ENCODE data around the gene CCR7. TPM values are rescaled to one million over a fixed set of nuclear protein-coding genes. Genes with fewer than 3 reads are reported as not detected.
A peak's percentile ranks its signal among the peaks of the same experiment; 100 is the strongest.
"Not testable (repeated sequence)": the region's sequence is repeated elsewhere in the genome, so short reads cannot be mapped to it uniquely, and the experiment has no call there.

Gene CCR7
- total RNA-seq, 2 donors from 2014 or later: 311 to 371 TPM

DNA sequence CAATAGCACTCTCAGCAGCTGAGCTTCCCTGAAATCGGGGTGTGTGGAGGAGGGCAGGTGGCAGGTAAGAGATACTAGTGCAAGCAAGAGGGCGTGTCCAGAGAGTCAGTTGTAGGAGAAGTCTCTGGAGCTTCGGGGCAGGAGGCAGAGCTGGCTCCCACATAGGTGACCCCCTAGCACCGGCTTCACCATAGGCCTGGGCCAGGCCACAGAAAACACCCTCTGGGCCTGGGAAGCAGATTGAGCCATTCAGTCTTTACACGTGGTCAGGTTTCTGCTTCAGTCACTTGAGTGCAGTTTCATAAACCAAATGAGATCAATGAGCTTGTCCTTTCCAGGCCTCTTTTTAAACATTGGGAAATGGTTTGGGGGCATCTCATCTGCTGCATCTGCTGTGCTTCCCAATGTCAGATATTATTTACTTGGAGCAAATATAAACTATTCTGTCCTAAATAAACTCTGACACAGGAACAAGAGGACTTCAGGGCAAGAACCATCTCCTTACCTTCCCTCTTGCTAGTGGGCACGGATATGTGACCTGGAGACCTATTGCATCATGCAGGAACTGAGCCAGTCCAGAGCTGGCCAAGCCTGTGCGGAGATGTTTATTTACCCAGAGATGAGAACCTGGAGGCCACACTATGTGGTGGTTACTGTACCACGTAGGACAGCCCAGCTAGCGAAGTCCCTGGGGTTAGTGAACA is 16.1 kb downstream of the CCR7 start:
- Mint-ChIP-seq H3K9me3 (no peaks in the 10 kb centered on the region), H3K4me1 (ENCODE audit: low read depth) (peaks cover 94% of the 10 kb centered on the region), H3K4me3 (peak overlapping the region; percentile 1 to 27)

GRCh38 chr17:40548491-40548981 is 16.7 kb downstream of the CCR7 start:
- H3K27ac Mint-ChIP-seq: peak overlapping the region; percentile 19
- peak overlapping the region; percentile 1 to 2 for H3K4me3 Mint-ChIP-seq
- peaks cover 94% of the 10 kb centered on the region for H3K4me1 Mint-ChIP-seq (ENCODE audit: low read depth)
- ATAC-seq (replicated peaks in 1 of 2) (no peak), DNase-seq (no peak)
- H3K9me3 Mint-ChIP-seq: no peaks in the 10 kb centered on the region
- peaks cover 1 to 4% of the 10 kb centered on the region in 2 donors for H3K36me3 Mint-ChIP-seq (ENCODE audit: insufficient read depth in 2 of 2)
- no peaks in the 10 kb centered on the region for H3K27me3 Mint-ChIP-seq (ENCODE audit: low read depth)

More for the DNA sequence above, 16.1 kb downstream of the CCR7 start:
- ATAC-seq (replicated peaks in 1 of 2) (peak; percentile 8 to 18), DNase-seq (no peak)
- Mint-ChIP-seq H3K27ac (peak overlapping the region; percentile 19), H3K36me3 (ENCODE audit: insufficient read depth in 2 of 2) (peaks cover 4 to 8% of the 10 kb centered on the region in 2 donors), H3K27me3 (ENCODE audit: low read depth) (no peaks in the 10 kb centered on the region)

- Mint-ChIP-seq H3K9me3 (no peaks in the 10 kb centered on the region), H3K27me3 (ENCODE audit: low read depth) (no peaks in the 10 kb centered on the region), H3K4me1 (ENCODE audit: low read depth) (peaks cover 94% of the 10 kb centered on the region), H3K27ac (peak overlapping the region; percentile 19), H3K36me3 (ENCODE audit: insufficient read depth in 2 of 2) (peaks cover 1 to 4% of the 10 kb centered on the region in 2 donors), H3K4me3 (peak overlapping the region; percentile 1 to 2)
- ATAC-seq (replicated peaks in 1 of 2) (no peak), DNase-seq (no peak)
Measured at GRCh38 chr17:40547785-40548478, 17.3 kb downstream of the CCR7 start.

DNA sequence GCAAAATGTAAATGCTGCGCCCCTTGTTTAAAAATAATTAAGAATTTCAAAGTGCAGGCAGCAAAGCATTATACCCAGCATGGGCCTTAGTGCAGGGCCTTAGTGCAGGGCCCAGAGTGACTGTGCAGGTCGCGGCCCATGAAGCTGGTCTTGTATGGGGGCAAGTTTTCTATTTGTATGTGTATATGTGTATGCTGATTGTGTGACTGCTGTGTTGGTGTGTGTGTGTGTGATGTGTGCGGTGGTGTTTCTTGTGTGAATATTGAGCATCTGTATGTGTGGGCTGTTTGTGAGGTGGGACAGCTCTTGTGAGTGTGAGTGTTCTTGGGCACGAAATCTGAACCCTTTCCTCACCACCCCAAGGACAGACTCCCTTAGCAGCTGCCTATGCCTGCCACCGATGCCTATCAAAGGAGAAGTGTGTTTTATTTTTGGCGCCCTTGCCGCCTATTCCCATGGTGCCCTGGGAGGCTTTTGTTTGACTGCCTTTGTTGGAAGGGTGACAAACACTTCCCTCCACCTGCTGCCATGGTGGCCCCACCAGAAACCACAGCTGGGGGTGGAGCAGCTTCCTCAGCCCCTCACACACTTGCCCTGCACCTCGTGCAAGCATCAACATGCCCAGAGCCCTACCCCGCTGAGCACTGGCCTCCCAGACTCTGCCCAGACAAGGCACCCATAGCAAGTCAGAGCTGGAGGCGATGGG is 18.0 kb downstream of the CCR7 start:
- Mint-ChIP-seq H3K4me3 (peak overlapping the region; percentile 1 to 2), H3K27me3 (ENCODE audit: low read depth) (no peaks in the 10 kb centered on the region), H3K9me3 (no peaks in the 10 kb centered on the region), H3K4me1 (ENCODE audit: low read depth) (peaks cover 94% of the 10 kb centered on the region), H3K27ac (peak overlapping the region; percentile 16), H3K36me3 (ENCODE audit: insufficient read depth in 2 of 2) (peaks cover 1 to 4% of the 10 kb centered on the region in 2 donors)
- ATAC-seq (replicated peaks in 1 of 2) (peak; percentile 51 to 53), DNase-seq (peak; percentile 75 to 79)

- H3K27ac Mint-ChIP-seq: peak overlapping the region; percentile 68
- DNase-seq; H3K27me3 Mint-ChIP-seq (ENCODE audit: low read depth); H3K4me3 Mint-ChIP-seq; ATAC-seq (replicated peaks in 1 of 2); H3K9me3 Mint-ChIP-seq; H3K36me3 Mint-ChIP-seq (ENCODE audit: insufficient read depth in 2 of 2): not testable (repeated sequence)
- H3K4me1 Mint-ChIP-seq (ENCODE audit: low read depth): peaks cover 94% of the 10 kb centered on the region
Measured at GRCh38 chr17:40546497-40546896, 18.8 kb downstream of the CCR7 start.

DNA sequence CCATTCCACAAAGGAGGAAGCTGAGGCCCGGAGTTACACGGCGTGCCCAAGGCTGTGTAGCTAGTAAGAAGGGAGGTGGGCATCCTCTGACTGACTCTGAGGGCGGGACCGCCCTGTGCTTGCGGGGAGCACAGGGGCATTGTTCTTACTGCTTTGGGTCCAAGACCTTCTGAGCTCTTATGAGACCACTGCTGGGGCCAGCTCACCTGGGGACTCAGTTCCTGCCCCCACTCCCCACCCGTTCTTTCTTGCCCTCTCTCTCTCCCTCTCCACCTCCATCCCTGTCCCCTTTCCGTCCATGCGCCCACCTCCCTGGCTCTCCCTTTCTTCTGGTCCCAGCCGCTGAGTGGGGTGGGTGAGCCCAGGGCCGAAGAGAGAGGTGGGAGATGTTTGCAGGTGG is 19.6 kb downstream of the CCR7 start:
- no peak for ATAC-seq (replicated peaks in 1 of 2)
- peaks cover 1 to 2% of the 10 kb centered on the region in 2 donors for H3K36me3 Mint-ChIP-seq (ENCODE audit: insufficient read depth in 2 of 2)
- no peak for DNase-seq
- peak overlapping the region; percentile 92 for H3K27ac Mint-ChIP-seq
- peaks cover 94% of the 10 kb centered on the region for H3K4me1 Mint-ChIP-seq (ENCODE audit: low read depth)
- H3K27me3 Mint-ChIP-seq (ENCODE audit: low read depth): no peaks in the 10 kb centered on the region
- H3K9me3 Mint-ChIP-seq: no peaks in the 10 kb centered on the region
- H3K4me3 Mint-ChIP-seq: no peak overlapping the region

GRCh38 chr17:40542558-40543411 is 22.5 kb downstream of the CCR7 start:
- DNase-seq (peak; percentile 77 to 86), ATAC-seq (replicated peaks in 1 of 2) (peak; percentile 51)
- H3K36me3 Mint-ChIP-seq (ENCODE audit: insufficient read depth in 2 of 2): peaks cover 1 to 2% of the 10 kb centered on the region in 2 donors

DNA sequence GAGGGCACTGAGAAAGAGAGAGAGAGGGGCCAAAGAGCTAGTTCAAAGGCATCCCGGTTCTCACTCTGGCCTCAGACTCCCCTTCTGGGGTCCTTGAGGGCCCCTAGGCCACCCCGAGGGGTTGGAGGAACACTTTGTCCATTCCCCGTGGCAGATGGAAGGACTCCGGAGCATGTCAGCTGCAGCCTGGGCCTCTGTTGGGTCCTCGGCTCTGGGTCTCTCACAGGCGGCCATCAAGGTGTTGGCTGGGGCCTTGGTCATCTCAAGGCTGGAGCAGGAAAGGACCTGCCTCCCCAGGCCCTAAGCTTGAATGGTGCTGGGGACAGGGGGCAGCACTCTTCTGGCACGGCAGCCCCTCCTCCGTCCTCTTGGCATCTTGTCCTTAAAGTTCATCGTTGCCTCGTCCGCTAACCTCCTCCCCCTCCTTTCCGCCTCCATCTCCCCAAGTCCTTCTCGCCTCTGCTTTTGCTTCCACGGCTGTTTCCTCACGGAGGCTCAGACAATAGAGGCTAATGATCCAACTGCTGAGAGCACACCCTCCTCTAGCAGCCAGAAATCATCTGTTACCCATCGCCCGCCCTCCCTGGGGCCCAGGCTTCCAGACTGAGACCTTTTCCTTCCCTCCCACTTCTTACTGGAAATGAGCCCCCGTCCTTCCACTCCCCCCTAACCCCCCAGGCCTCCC is 23.3 kb downstream of the CCR7 start:
- peaks cover 1 to 8% of the 10 kb centered on the region in 2 donors for H3K36me3 Mint-ChIP-seq (ENCODE audit: insufficient read depth in 2 of 2)
- H3K4me1 Mint-ChIP-seq (ENCODE audit: low read depth): peaks cover 92% of the 10 kb centered on the region
- H3K27me3 Mint-ChIP-seq (ENCODE audit: low read depth): no peaks in the 10 kb centered on the region
- no peak for ATAC-seq (replicated peaks in 1 of 2)
- no peaks in the 10 kb centered on the region for H3K9me3 Mint-ChIP-seq
- peak overlapping the region; percentile 68 for H3K27ac Mint-ChIP-seq
- peak overlapping the region; percentile 79 to 92 for H3K4me3 Mint-ChIP-seq
- DNase-seq: no peak

More at GRCh38 chr17:40542558-40543411, 22.5 kb downstream of the CCR7 start:
- Mint-ChIP-seq H3K27me3 (ENCODE audit: low read depth) (no peaks in the 10 kb centered on the region), H3K27ac (peak overlapping the region; percentile 68), H3K9me3 (no peaks in the 10 kb centered on the region), H3K4me3 (peak overlapping the region; percentile 79 to 92), H3K4me1 (ENCODE audit: low read depth) (peaks cover 92% of the 10 kb centered on the region)

DNA sequence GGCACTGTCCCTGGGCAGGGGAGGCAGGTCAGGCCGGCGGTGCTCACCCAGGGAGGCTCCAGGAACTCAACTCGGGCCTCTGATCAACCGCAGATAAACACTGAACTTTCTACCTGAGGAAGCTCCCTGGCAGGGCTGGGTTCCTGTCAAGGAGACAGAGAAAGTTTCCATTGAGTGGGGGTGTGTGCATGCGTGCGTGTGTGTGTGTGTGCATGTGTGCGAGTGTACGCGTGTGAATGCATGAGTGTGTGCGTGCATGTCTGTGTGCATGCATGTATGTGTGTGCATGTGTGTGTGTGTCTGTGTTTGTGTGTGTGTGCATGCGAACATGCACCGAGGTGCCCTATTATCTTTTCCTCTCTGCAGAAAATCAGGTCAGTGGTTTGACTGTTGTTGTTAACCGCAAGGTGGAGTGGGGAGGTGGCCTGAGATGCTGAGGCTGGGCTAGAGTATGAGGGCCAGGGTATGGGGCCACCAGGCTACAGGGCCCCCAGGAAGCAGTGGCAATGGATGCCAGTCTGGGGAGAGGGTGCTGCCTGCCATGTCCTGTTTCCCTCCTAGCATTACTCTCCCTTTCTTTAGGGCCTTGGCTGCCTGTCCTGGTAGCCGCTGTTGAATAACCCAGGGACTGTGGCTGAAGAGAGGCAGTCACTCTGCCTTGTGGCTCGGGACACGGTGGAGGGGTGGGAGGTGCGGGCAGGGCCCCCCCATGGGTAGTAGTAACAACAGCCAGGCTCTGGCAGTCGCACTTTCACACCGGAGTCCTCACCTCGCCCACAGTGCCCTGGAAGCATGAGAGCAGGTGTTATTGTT is 24.0 kb downstream of the CCR7 start:
- Mint-ChIP-seq H3K4me3 (peak overlapping the region; percentile 79 to 92), H3K9me3 (no peaks in the 10 kb centered on the region), H3K4me1 (ENCODE audit: low read depth) (peaks cover 92% of the 10 kb centered on the region), H3K27ac (peak overlapping the region; percentile 92), H3K27me3 (ENCODE audit: low read depth) (no peaks in the 10 kb centered on the region), H3K36me3 (ENCODE audit: insufficient read depth in 2 of 2) (peaks cover 1 to 5% of the 10 kb centered on the region in 2 donors)
- peak; percentile 74 to 83 for DNase-seq
- ATAC-seq (replicated peaks in 1 of 2): peak; percentile 41 to 47

DNA sequence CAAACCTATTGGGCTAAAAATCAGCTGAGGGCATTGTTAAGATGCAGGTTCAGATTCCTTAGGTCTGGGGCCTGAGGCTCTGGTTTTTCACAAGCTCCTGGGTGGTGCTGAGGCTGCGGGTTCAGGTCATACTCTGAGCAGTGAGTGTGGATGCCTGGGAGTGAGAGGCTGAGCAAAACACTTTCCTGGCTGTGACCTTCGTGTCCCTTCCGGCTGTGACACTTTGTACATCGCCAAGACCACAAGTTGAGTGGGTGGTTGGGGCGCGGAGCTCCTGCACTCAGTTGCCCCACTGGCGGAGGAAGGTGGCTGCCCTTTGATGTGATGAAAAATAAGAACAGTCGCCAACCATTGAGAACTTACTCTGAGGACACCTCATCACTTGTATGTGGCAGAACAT is 24.8 kb downstream of the CCR7 start:
- DNase-seq: peak; percentile 83 to 90
- H3K36me3 Mint-ChIP-seq (ENCODE audit: insufficient read depth in 2 of 2): peaks cover 1 to 5% of the 10 kb centered on the region in 2 donors
- H3K4me1 Mint-ChIP-seq (ENCODE audit: low read depth): peaks cover 92% of the 10 kb centered on the region
- ATAC-seq (replicated peaks in 1 of 2): peak; percentile 50 to 54
- no peaks in the 10 kb centered on the region for H3K9me3 Mint-ChIP-seq
- peak overlapping the region; percentile 92 for H3K27ac Mint-ChIP-seq
- peak overlapping the region; percentile 79 to 92 for H3K4me3 Mint-ChIP-seq
- H3K27me3 Mint-ChIP-seq (ENCODE audit: low read depth): no peaks in the 10 kb centered on the region

GRCh38 chr17:40539711-40540411 is 25.4 kb downstream of the CCR7 start:
- Mint-ChIP-seq H3K4me3 (peak overlapping the region; percentile 79 to 92), H3K36me3 (ENCODE audit: insufficient read depth in 2 of 2) (peaks cover 0 to 5% of the 10 kb centered on the region in 2 donors), H3K27ac (peak overlapping the region; percentile 92), H3K27me3 (ENCODE audit: low read depth) (no peaks in the 10 kb centered on the region), H3K4me1 (ENCODE audit: low read depth) (peaks cover 93% of the 10 kb centered on the region), H3K9me3 (no peaks in the 10 kb centered on the region)
- ATAC-seq (replicated peaks in 1 of 2): no peak
- DNase-seq: no peak

All from activated T-cell treated with anti-CD3 and anti-CD28 coated beads, Interleukin-2, amount 50 U/mL, for 72 hours (primary cell).